HG02840 (cell line): ENCODE measurements around the gene PBX3.
"Not testable (repeated sequence)": the region's sequence is repeated elsewhere in the genome, so short reads cannot be mapped to it uniquely, and the experiment has no call there.

Experiments
- ATAC-seq: cut with Tn5 transposase; IDR thresholded peaks from one replicate; pipeline ENCODE4 v1.9.1; 2021; ENCODE audit warnings: mild to moderate bottlenecking, moderate library complexity, moderate number of reproducible peaks; ENCODE audit not compliant: unreplicated experiment, low FRiP score

PBX3 gene

DNA sequence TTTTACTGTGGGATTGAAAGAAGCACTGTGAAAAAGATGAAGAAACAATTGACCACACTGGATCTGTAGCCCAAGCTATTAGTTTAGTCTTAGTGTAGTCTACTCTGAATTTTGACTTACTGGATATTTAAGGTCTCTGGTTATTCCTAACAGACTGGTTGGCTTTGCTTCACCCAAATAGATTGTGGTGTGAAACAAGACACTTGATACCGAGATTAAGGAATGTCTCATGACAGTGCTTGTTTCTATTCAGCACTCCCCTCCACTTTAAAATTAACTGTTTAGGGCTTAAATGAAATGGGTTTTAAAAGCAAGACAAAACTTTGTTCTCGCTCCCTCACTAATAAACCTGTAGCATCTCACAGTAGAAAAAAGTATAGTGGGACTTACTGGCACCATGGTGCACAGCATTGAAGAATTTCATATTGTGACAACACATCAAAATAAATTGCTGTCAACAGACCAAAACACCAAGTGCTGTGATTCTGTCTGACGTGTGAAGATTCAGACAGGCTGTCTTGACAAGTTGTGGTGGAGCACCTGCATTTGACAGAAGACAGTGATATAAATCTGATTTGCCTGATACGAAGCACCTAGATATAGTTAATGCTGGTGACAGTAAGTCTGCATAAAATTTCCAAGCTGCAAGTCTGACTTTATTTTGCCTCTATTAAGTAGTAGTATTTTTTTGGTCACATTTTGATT is 73.1 kb downstream of the PBX3 start:
- no peak for ATAC-seq

DNA sequence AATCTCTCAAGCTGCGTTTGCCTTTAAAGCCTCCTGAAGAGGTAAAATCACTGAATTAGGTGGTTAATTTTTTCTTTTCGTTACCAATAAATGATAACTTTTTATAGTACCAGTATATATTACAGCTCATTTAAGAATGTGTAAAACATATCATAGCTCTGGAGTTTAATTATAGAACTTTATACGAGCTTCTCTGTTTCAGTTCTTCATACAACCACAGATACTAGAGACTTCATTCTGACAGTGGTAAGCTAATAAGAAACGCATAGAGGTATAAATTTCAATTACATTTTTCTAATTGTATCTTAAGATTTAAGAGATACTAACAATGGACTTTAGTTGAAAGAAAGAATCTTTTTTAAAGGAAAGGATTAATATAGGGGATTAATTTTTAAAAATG is 73.9 kb downstream of the PBX3 start:
- no peak for ATAC-seq

DNA sequence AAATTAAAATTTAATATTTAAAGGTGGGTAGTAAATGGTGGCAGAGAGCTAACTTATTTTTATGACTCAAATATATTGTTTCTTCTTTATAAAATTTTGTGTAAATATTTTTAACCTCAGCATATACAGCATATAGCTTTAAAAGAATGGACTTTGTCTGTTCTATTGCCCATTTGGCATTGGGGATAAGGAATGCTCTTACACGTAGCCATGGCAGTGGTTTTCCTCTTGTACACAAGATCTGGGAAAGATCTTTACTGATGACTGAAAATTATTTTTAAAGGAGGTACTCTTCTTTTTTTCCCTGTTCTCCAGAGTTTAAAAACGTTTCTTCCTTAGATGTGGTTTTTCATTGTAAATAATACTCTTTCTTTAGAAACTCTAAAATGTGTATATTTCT is 75.0 kb downstream of the PBX3 start:
- ATAC-seq: no peak

DNA sequence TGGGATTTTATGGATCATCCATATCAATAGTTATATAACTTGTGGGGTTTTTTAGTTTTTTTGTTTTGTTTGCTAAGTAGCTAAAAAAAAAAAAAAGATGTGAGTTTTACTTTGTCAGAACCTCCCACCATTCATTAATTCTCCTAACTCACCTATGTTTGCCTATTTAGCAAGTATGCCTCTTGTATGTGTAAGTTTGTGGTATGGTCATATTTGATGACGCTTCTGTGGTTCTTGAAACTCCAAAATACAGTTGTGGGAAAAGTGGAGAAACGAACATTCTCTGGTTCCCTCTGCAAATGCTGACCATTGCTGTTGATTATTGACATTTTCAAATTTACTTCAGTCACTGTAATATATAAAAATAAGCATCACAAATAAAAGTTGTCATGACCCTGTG is 75.7 kb downstream of the PBX3 start:
- ATAC-seq: no peak

DNA sequence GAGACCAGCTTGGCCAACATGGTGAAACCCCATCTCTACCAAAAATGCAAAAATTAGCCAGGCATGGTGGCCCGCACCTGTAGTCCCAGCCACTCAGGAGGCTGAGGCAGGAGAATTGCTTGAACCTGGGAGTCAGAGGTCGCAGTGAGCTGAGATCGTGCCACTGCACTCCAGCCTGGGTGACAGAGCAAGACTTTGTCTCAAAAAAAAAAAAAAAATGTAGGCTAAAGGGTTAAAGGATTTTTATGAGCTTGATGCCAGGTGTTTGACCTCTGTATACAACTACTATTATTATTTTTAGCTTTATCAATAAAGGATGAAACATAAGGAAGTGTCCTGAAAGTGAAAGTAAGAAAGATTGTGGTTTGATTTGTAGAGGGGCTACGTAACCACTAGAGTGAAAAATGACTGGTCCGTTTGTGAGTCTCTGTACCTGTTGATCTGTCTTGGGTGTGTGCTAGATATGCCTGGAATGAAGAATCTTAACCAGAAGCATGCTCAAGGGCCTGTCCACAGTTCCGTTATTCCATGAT is 76.8 kb downstream of the PBX3 start:
- not testable (repeated sequence) for ATAC-seq

DNA sequence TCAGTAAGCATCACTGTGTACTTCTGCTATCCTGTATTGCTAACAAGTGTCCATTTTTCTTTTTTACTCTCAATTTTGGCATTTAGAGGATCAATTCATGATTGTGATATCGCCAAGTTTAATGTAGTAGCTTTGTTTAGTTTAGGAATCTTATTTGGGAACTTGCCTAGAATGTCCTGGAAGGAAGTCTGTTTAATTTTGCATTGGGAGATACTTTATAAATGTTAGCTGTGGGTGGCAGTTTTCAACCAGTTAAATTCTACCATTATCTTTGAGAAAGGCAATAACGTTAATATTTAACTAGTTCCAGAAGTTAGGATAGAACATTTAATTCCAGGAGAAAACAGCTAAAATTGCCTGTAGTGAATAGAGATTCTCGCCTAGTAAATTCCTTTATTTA is 78.6 kb downstream of the PBX3 start:
- ATAC-seq: no peak

DNA sequence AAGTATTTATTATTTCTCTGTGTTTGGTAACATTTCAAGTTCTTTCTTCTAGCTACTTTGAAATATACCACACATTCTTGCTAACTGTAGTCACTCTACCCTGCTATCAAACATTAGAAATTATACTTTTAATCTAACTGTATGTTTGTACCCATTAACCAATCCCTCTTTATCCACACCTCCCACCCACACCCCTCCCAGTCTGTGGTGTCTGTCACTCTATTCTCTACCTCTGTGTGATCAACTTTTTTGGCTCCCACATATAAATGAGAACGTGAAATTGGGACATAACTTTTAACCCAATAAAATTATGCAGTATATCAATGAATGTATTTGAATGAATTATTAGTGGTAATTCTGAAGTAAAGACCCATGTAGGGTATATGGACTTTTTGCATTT is 79.7 kb downstream of the PBX3 start:
- no peak for ATAC-seq

DNA sequence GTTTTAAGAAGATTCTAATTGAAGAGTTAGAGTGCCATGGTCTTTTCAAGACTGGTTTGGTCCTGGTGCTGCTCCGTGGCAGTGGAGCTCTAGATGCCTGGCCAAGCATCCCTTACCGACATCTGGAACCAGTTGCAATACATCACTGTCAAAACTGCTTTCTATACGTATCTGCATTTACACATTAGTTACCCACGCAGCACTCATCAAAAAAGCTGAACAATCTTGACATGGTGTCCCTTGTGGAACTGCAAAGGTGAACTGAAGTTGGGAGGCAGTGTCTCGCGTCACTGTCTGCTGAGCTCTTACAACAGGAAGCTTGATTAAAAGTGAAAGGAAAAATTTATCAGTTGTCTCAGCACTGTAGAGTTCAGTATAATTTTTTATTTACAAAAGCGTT is 82.6 kb downstream of the PBX3 start:
- ATAC-seq: no peak

DNA sequence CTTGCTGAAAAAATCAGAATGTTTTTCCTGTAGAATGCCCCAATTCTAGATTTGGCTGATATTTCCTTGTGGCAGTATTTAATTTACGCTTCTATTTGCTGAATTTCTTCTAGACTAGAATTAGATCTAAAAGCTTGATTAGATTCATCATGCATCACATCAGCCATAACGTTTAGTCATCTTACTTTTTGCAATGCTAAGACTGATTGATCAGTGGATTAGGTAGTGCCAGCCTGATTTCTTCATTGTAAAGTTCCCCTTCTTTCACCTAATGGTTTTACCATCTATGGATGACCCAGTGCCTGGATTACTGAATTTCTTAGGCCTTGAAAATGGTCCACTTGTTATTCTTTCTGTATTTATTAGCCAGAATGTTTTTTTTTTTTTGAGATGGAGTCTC is 83.9 kb downstream of the PBX3 start:
- ATAC-seq: no peak

DNA sequence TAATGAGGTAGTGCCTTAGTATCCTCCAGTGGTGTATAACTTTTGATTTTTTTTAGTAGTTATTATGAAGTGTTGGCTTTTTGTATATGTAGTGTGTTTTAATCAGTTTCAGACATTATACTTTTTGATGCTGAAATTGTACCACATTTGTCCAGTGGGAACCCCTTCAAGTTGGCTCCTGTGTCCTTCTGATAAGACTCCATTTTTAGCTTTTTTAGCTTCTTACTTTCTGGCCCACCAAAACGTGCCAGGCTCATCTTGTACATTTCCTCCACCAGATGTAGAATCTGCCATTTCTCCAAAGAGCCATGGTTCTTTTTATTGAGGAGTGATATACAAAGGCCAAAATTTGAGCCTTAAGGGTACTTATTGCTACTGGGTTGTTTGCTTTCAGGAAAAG is 84.4 kb downstream of the PBX3 start:
- ATAC-seq: no peak

DNA sequence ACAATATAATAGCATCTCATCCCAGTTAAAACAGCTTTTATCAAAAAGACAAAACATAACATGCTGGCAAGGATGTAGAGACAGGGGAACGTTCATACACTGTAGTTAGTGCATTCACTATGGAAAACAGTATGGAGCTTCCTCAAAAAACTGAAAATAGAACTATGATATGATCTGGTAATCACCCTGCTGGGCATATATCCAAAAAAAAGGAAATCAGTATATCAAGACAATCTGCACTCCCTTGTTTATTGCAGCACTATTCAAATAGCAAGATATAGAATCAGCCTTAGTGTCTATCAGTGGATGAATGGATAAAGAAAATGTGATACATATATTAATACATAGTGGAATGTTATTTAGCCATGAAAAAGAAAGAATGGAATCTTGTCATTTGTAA is 88.5 kb downstream of the PBX3 start:
- no peak for ATAC-seq

DNA sequence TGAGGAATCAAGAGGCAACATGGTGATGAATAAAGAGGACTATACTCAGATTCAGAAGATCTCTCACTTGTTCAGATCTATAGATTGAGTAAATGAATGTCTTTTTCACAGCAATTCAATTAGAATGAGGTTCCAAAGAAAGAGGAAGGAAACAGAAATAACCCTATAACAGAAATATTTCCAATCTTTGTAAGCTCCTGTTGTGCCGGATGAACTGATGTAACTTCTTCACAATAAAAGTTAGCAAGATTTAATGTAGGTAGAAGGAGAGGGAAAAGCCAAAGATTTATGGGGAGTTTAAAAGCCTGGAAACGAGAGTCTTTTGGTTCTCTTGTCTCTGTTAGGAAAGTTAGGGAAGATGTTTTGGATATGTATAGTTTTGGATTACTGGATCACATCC is 92.1 kb downstream of the PBX3 start:
- ATAC-seq: no peak

DNA sequence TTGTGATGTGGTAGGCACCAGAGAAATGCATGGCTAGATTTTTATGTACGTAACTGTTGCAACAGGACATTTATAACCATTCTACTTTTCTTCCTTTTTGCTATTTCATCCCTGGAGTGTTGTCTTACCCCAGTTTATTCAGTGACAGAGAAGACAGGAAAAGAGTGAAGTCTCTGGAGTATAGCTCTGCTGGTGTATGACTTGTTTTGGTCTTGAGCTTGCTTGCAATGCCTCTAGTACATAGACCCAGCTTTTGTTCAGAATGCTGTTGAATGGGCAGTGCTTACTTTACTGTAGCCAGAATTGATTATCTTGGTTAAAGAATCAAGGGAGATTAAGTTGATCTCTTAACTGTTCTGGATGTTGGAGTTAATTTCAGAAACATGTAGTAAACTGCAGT is 94.3 kb downstream of the PBX3 start:
- no peak for ATAC-seq

DNA sequence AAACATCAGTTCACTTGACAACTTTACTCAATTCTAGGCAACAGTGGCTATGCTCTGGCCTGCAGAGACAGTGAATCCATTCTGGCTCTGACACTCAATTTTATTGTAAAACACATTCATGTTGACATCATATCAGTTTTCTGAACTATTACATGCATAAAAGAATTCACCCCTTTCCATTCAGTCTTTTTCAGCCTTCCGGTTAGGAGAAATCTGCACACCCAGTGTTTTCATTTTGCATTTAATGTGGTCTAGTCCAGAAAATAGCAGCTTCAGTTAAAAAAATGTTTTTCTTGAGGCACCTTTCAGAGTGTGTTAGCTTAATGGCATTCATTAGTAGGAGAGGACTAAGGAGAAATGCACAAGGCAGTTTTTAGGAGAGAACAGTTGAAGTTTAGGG is 95.1 kb downstream of the PBX3 start:
- ATAC-seq: no peak

DNA sequence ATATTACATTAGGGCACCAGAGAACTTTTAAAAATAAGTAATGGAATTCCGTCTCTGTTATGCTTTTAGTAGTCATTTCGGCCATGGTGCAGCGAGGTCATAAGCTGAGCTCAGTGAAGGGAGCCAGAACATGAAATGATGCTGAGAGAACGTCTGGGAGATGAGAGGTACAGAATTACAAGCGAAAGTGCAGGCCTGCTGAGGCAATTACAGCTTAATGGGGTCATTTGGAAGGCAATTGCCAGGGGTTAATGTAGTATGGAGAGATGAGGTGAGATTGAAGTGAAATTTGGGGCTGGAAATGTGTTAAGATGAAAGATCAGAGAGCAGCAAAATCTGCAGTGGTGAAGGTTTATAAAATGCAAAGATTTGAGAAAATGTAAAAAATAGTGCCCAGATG is 96.5 kb downstream of the PBX3 start:
- ATAC-seq: no peak

DNA sequence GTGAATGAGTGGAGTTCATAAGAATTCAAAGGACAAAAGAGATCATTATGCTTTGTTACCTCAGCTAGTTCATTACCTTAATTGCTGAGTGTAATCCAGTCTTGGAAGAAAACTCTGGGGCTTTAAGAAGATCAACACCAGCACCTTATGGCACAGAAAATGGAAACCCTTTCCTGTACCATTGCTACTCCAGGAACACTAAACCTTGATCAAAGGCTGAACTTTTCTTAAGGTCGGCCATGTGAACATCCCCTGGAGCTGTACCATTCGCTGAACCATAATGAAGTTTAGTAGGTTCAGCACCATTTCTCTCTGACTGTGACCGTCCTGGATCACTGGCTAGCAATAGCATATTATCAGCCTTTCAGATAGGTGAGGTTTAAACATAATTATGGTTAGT is 97.4 kb downstream of the PBX3 start:
- ATAC-seq: no peak

DNA sequence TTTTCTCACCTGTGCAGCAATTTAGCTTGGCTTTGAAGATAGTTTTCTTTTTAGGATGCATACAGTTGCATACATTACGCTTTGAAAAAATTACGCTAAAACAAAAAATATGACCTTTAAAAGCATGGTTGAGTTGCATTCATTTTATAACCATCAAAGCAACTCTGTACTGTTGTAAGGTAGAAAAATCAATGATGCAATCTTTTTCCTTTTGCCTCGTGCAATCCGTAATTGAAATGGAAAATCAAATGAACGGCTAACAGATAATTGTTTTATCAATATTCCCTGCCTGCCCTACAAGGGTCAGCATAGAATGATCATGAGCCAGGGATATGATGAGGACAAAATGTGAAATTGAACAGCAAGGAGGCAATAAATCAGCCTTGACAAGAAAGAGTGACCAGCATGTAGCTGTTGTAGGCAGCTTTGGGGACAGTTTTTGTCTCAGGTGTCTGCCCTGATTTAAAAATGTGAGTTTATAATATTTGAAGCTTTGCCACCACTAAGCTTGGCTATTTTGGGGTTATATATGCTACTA is 98.2 kb downstream of the PBX3 start:
- ATAC-seq: no peak

DNA sequence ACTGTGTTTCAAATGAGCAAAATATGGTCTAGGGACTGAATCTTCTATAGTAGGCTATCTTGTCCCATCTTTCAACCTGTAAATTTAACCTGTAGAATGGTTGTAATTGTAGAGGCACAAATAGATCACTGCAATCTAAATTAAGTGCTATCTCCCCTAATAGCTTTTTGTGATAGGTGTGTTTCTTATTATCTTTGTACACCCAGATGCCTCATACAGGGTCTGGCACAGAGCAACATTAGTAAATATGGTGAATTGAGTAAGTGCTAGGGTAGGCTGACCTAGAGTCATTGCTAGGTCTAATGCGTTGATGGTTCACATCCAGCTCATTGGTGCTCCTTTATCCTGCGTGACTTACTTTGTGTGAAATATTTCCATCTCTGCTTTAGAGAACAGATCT is 100.6 kb downstream of the PBX3 start:
- ATAC-seq: no peak

DNA sequence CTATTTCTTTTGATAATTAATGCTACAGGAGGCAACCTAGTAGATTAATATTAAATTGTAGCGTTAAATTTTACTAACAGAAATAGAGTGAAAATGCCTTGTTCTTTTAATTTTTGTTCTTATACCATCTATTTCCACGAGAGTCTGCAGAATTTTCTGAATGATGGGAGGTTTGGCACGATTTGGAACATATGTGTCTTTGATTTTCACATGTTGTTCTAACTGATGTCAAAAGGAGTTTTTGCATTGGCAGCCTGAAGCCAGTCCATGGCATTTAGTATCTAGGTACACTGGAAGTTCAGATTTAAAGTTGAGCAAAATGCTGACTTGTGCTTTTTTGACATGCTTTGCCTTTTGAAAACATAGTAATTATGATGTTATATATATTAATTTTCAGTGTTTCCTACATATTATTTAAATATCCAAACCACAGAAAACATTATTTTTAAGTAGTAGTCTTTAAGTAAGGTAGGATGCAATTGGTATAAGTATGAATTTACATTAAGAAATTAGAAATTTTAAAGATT is 103.0 kb downstream of the PBX3 start:
- no peak for ATAC-seq

DNA sequence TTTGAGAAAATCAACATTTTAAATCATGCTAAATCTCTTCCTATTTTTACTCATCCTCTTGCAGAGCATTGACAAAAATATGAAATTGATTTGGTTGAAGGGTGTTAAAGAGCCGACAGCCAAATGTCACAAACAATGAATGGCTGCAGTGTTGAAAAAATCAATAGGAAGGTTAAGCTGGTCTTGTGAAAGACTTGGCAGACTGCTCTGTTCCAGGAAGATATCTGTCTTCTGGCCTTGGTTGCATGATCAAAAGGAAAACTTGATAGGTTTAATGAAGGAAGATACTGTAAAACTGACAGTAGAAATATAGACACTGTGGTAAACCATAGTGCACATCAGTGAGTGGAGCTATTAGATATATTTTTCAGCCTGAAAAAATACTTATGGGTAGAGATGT is 103.6 kb downstream of the PBX3 start:
- ATAC-seq: no peak

DNA sequence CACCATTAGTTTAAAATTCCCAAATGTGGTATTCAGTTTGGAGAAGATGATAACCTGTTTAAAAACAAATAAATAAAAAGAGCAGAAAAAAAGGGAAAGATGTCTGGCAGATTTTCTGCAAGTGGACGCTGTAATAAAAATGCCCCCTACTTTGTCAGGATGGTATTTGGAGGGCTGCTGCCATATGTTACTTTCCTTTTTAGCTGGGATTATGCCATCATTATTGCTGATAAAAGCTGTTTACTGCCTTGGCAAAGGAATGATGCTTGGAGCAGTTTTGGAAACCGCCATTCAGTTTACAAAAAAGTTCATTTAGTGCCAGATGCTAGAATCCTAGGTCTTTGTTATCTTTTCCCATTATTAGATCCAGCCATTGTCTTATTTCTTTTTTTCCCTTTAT is 104.8 kb downstream of the PBX3 start:
- no peak for ATAC-seq

DNA sequence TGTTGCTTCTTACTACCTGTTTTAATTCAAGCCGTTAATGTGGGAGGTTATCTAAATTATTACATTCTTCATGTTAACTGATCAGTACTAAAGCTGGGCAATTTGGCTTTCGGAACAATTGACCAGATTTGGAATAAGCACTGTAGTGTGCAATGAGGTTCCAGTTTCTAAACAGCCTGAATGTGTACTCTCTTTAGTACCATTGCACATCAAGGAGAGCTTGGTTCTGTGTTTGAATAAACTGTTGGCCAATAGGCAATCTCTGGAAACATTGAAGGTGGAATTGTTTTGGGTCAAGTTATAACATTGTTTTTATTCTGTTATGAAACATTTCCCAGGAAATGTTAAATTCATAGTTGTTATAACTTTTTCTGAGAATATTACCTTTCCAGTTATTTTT is 105.2 kb downstream of the PBX3 start:
- no peak for ATAC-seq
